ENCODE data around the gene SON.
"Not testable (repeated sequence)": the region's sequence is repeated elsewhere in the genome, so short reads cannot be mapped to it uniquely, and the experiment has no call there.

SON gene

GRCh38 chr21:33619726-33620125, 76.9 kb downstream of the SON start:
- TF ChIP-seq CTCF (IDR thresholded peaks at IDR 0.05; ENCODE audit: control insufficient read depth, extremely low read depth, insufficient read depth): no peak
- DNase-seq (ENCODE audit: low read depth): no peak
- no peak overlapping the region for H3K4me3 ChIP-seq (ENCODE audit: low read depth, low read length)

DNA sequence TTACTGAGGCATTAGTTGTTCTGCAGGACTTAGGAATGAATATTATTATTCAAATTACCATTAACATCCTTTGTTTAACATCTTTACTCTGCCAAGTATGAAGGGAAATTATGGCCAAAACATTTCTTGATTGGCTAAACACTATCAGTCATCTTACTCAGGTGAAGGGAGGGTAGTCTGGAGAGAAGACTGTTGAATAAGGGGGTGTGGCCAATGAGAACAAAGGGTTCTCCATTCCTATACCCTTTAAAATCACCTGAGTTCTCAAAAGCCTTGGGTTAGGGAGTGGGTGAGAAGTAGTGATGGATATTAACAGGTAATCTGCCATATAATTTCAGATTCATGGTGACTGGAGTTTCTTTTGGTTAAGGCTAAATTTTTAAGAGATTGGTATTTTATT, 79.4 kb downstream of the SON start:
- no peak overlapping the region for H3K4me3 ChIP-seq (ENCODE audit: low read depth, low read length)
- no peak for TF ChIP-seq CTCF (IDR thresholded peaks at IDR 0.05; ENCODE audit: control insufficient read depth, extremely low read depth, insufficient read depth)
- DNase-seq (ENCODE audit: low read depth): no peak

DNA sequence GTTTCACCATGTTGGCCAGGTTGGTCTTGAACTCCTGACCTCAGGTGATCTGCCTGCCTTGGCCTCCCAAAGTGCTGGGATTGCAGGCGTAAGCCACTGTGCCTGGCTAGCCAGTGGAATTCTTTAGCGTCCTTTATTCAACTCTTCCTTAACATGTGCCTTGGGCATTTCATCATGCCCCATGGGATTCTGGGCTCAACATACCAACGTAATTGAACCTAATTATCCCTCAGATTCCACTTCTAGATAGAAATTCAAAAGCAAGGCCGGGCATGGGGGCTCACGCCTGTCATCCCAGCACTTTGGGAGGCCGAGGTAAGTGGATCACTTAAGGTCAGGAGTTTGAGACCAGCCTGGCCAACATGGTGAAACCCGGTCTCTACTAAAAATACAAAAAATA, 83.3 kb downstream of the SON start:
- not testable (repeated sequence) for DNase-seq (ENCODE audit: low read depth); H3K4me3 ChIP-seq (ENCODE audit: low read depth, low read length)
